PC-3 (cell line): ENCODE measurements around the gene CMC1. TPM values are rescaled to one million over a fixed set of nuclear protein-coding genes. Genes with fewer than 3 reads are reported as not detected.

Experiments used
- ATAC-seq: fragments of 200-7000 bp; cut with Tn5 transposase; 2 replicates; pipeline ENCODE4 v1.9.1; 2020; ENCODE audit warnings: mild to moderate bottlenecking, moderate library complexity
- BruUV-seq: library from RNA; stranded (reverse); fragments of 400-500 nt; replicated peaks from 2 replicates; lab custom pipeline; 2021; lab: Mats Ljungman, UMichigan
- CTCF ChIA-PET: fragments of 300-600 bp; sonication (Branson Sonifier 250); formaldehyde crosslinking; loops from one replicate; lab custom pipeline; 2022; ENCODE audit warnings: antibody characterized with exemption; lab: Charles Lee
- POLR2A ChIA-PET: fragments of 300-600 bp; sonication (Branson Sonifier 250); formaldehyde crosslinking; loops from one replicate; lab custom pipeline; 2022; ENCODE audit warnings: antibody characterized with exemption; ENCODE audit not compliant: unreplicated experiment; lab: Charles Lee
- DNase-seq: peaks from one replicate; pipeline ENCODE4 v3.0.0-alpha.2; 2015
- H2AFZ ChIP-seq: fragments of 300-600 bp; sonication (generic); 2 replicates; pipeline ENCODE4 v1.6.0; 2016; ENCODE audit warnings: antibody characterized with exemption, low read length
- H3F3A ChIP-seq: fragments of 300-600 bp; sonication (generic); one replicate; pipeline ENCODE4 v1.6.0; 2017; ENCODE audit warnings: antibody characterized with exemption, low read length, control low read depth, mild to moderate bottlenecking; ENCODE audit not compliant: unreplicated experiment
- H3K27ac ChIP-seq: fragments of 300-600 bp; sonication (generic); 2 replicates; pipeline ENCODE4 v1.5.1; 2016; ENCODE audit warnings: mild to moderate bottlenecking, low read length
- H3K27me3 ChIP-seq: fragments of 300-600 bp; sonication (generic); 2 replicates; pipeline ENCODE4 v1.6.1; 2016; ENCODE audit warnings: low read length, mixed read lengths
- H3K36me3 ChIP-seq: fragments of 300-600 bp; sonication (generic); 2 replicates; pipeline ENCODE4 v1.6.1; 2016; ENCODE audit warnings: low read depth, mixed run types, low read length, mixed read lengths
- H3K4me1 ChIP-seq: fragments of 300-600 bp; sonication (generic); 2 replicates; pipeline ENCODE4 v1.5.1; 2016; ENCODE audit warnings: low read length; ENCODE audit not compliant: insufficient read depth
- H3K4me2 ChIP-seq: fragments of 300-600 bp; sonication (generic); 2 replicates; pipeline ENCODE4 v1.6.0; 2016; ENCODE audit warnings: low read length
- H3K4me3 ChIP-seq: fragments of 300-600 bp; sonication (generic); 2 replicates; pipeline ENCODE4 v1.5.1; 2016; ENCODE audit warnings: mild to moderate bottlenecking, low read length, mixed read lengths
- H3K79me2 ChIP-seq: fragments of 300-600 bp; sonication (generic); 2 replicates; pipeline ENCODE4 v1.6.1; 2017; ENCODE audit warnings: low read length, mixed read lengths
- H3K9ac ChIP-seq: fragments of 300-600 bp; sonication (generic); 2 replicates; pipeline ENCODE4 v1.6.0; 2016; ENCODE audit warnings: mild to moderate bottlenecking, low read length
- H3K9me2 ChIP-seq: fragments of 300-600 bp; sonication (generic); replicated peaks from 2 replicates; pipeline ENCODE4 v1.6.1; 2016; ENCODE audit warnings: mixed run types, low read length, mixed read lengths
- H3K9me3 ChIP-seq: fragments of 300-600 bp; sonication (generic); 2 replicates; pipeline ENCODE4 v1.6.1; 2016; ENCODE audit warnings: low read length, mixed read lengths
- H4K20me1 ChIP-seq: fragments of 300-600 bp; sonication (generic); 2 replicates; pipeline ENCODE4 v1.6.1; 2016; ENCODE audit warnings: low read length, mixed read lengths
- CTCF ChIP-seq: fragments of 300-600 bp; sonication (generic); conservative IDR thresholded peaks from 2 replicates; pipeline ENCODE4 v1.5.1; 2017; ENCODE audit warnings: antibody characterized with exemption, low read depth, mild to moderate bottlenecking, low read length
- EZH2 ChIP-seq: fragments of 300-600 bp; sonication (generic); IDR thresholded peaks from one replicate; pipeline ENCODE4 v1.6.1; 2017; ENCODE audit warnings: antibody characterized with exemption, mild to moderate bottlenecking, low read length; ENCODE audit not compliant: unreplicated experiment
- EZH2phosphoT487 ChIP-seq: fragments of 300-600 bp; sonication (generic); IDR thresholded peaks from 2 replicates; pipeline ENCODE4 v1.6.1; 2018; ENCODE audit warnings: mild to moderate bottlenecking, antibody characterized with exemption, low read length, borderline replicate concordance
- intact Hi-C: fragments of 100-400 bp; cut with micrococcal nuclease; formaldehyde crosslinking; loops from 2 replicates; pipeline ENCODE4 v1.9.0; 2023
- total RNA-seq: library from RNA; depleted of rRNA; stranded (reverse); fragments of >200 nt; gene quantifications from 2 replicates; pipeline ENCODE4 v1.2.3, GENCODE V29; 2014

Gene CMC1
- total RNA-seq, 1 experiment from 2014 or later = 16.7 TPM

GRCh38 chr3:28345690-28346089 is 104.3 kb downstream of the CMC1 start:
- DNase-seq = no peak
- H3K27ac ChIP-seq = no peak overlapping the region
- no TSS peak for BruUV-seq
- H3K27me3 ChIP-seq = no peaks in the 10 kb centered on the region
- no peak overlapping the region for H3K9ac ChIP-seq
- TF ChIP-seq EZH2 (no peak), EZH2phosphoT487 (no peak), CTCF (no peak)
- intact Hi-C loops = no loop called here
- peak overlapping the region; percentile 85; the same call in 1 of the 2 replicates for H3K4me3 ChIP-seq
- no peaks in the 10 kb centered on the region for H3K36me3 ChIP-seq
- CTCF ChIA-PET = no interaction called here
- no peak overlapping the region for H2AFZ ChIP-seq
- no peak for ATAC-seq
- no peaks in the 10 kb centered on the region for H3K9me2 ChIP-seq
- H3K4me2 ChIP-seq = peak overlapping the region; percentile 88
- H3F3A ChIP-seq = no peaks in the 10 kb centered on the region
- H4K20me1 ChIP-seq = peaks cover 19% of the 10 kb centered on the region
- POLR2A ChIA-PET = no interaction called here
- peaks cover 34% of the 10 kb centered on the region for H3K4me1 ChIP-seq
- H3K79me2 ChIP-seq = peaks cover 81% of the 10 kb centered on the region
- no peaks in the 10 kb centered on the region for H3K9me3 ChIP-seq

- peak overlapping the region; percentile 89 for H3K9ac ChIP-seq
- ChIA-PET CTCF (no interaction called here), POLR2A (no interaction called here)
- DNase-seq (peak; percentile 13), ATAC-seq (no peak)
- peaks cover 19% of the 10 kb centered on the region for H4K20me1 ChIP-seq
- no peaks in the 10 kb centered on the region for H3K9me2 ChIP-seq
- H3K79me2 ChIP-seq = peaks cover 68% of the 10 kb centered on the region
- peak overlapping the region; percentile 84 for H3K27ac ChIP-seq
- H3F3A ChIP-seq = no peaks in the 10 kb centered on the region
- H3K27me3 ChIP-seq = no peaks in the 10 kb centered on the region
- H2AFZ ChIP-seq = peak overlapping the region; percentile 91
- peak overlapping the region; percentile 88 for H3K4me2 ChIP-seq
- H3K4me3 ChIP-seq = peak overlapping the region; percentile 85
- intact Hi-C loops = no loop called here
- BruUV-seq = no TSS peak
- H3K9me3 ChIP-seq = no peaks in the 10 kb centered on the region
- H3K4me1 ChIP-seq = peaks cover 34% of the 10 kb centered on the region
- no peak for TF ChIP-seq EZH2
- TF ChIP-seq EZH2phosphoT487 = no peak
- TF ChIP-seq CTCF = no peak
- no peaks in the 10 kb centered on the region for H3K36me3 ChIP-seq
Observed at GRCh38 chr3:28347374-28348264, 106.2 kb downstream of the CMC1 start.

GRCh38 chr3:28348265-28348628 is 106.8 kb downstream of the CMC1 start:
- CTCF ChIA-PET = no interaction called here
- POLR2A ChIA-PET = no interaction called here
- H3F3A ChIP-seq = no peaks in the 10 kb centered on the region
- intact Hi-C loops = no loop called here
- H3K79me2 ChIP-seq = peaks cover 61% of the 10 kb centered on the region
- no peaks in the 10 kb centered on the region for H3K36me3 ChIP-seq
- no peaks in the 10 kb centered on the region for H3K9me3 ChIP-seq
- H2AFZ ChIP-seq = peak overlapping the region; percentile 91
- H4K20me1 ChIP-seq = peaks cover 19% of the 10 kb centered on the region
- peak overlapping the region; percentile 84 for H3K27ac ChIP-seq
- ATAC-seq (peak; percentile 71), DNase-seq (no peak)
- TF ChIP-seq EZH2phosphoT487 = no peak
- TF ChIP-seq CTCF = no peak
- TF ChIP-seq EZH2 = no peak
- TSS peak; percentile 45 for BruUV-seq
- H3K4me2 ChIP-seq = peak overlapping the region; percentile 88
- no peaks in the 10 kb centered on the region for H3K27me3 ChIP-seq
- H3K9ac ChIP-seq = peak overlapping the region; percentile 89
- H3K4me3 ChIP-seq = peak overlapping the region; percentile 85
- H3K9me2 ChIP-seq = no peaks in the 10 kb centered on the region
- H3K4me1 ChIP-seq = peaks cover 34% of the 10 kb centered on the region
